Kidney epithelial cell (primary cell): Measurements from ENCODE around the gene KLHL14. TPM values are rescaled to one million over a fixed set of nuclear protein-coding genes. Genes with fewer than 3 reads are reported as not detected.

Experiments
- DNase-seq: peaks from one replicate; pipeline ENCODE4 v3.0.0-alpha.2; 2010; ENCODE audit warnings: low read depth
- H3K27me3 ChIP-seq: 2 replicates; pipeline ENCODE4 v1.6.0; 2011; ENCODE audit warnings: low read length; ENCODE audit not compliant: control insufficient read depth, insufficient read depth
- H3K36me3 ChIP-seq: 2 replicates; pipeline ENCODE4 v1.5.1; 2011; ENCODE audit warnings: low read length; ENCODE audit not compliant: control insufficient read depth, insufficient read depth
- H3K4me3 ChIP-seq: 2 replicates; pipeline ENCODE4 v1.5.1; 2011; ENCODE audit warnings: low read depth, mild to moderate bottlenecking, control low read depth, low read length
- total RNA-seq: library from RNA; depleted of rRNA; stranded (reverse); fragments of >200 nt; gene quantifications from 2 replicates; pipeline ENCODE4 v1.2.3, GENCODE V29; 2015
- TF ChIP-seq, protein P1 (sequence below): IDR thresholded peaks from 2 replicates; pipeline ENCODE4 v1.5.1; 2011; ENCODE audit warnings: mild to moderate bottlenecking, moderate library complexity, low read length, control low read depth, inconsistent platforms; ENCODE audit not compliant: insufficient read depth, poor library complexity, severe bottlenecking

The KLHL14 gene
- total RNA-seq, 1 donor from 2014 or later, result 3.6 TPM

DNA sequence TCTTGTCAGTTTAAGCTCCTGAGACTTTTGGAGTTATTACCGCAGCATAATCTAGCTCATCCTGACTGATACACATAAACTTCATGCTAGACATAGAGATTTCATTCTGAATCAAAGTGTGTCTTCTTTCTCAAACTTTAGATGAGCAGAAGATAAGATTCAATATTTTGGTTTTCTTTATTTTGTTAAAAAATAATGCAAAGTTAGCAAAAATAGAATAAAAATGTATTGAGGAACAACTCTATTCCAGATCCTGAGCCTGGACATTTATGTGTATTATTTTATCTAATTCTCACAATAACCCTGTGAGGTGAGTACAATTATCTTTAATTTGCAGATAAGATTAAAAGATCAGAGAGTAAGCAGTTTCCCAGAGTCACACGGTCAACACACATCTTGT lies 38.4 kb downstream of the KLHL14 start:
- Histone ChIP-seq H3K27me3 (no peaks in the 10 kb centered on the region), H3K36me3 (no peaks in the 10 kb centered on the region), H3K4me3 (no peak overlapping the region)
- no peak for DNase-seq
- TF ChIP-seq, protein P1, sequence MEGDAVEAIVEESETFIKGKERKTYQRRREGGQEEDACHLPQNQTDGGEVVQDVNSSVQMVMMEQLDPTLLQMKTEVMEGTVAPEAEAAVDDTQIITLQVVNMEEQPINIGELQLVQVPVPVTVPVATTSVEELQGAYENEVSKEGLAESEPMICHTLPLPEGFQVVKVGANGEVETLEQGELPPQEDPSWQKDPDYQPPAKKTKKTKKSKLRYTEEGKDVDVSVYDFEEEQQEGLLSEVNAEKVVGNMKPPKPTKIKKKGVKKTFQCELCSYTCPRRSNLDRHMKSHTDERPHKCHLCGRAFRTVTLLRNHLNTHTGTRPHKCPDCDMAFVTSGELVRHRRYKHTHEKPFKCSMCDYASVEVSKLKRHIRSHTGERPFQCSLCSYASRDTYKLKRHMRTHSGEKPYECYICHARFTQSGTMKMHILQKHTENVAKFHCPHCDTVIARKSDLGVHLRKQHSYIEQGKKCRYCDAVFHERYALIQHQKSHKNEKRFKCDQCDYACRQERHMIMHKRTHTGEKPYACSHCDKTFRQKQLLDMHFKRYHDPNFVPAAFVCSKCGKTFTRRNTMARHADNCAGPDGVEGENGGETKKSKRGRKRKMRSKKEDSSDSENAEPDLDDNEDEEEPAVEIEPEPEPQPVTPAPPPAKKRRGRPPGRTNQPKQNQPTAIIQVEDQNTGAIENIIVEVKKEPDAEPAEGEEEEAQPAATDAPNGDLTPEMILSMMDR, result no peak

DNA sequence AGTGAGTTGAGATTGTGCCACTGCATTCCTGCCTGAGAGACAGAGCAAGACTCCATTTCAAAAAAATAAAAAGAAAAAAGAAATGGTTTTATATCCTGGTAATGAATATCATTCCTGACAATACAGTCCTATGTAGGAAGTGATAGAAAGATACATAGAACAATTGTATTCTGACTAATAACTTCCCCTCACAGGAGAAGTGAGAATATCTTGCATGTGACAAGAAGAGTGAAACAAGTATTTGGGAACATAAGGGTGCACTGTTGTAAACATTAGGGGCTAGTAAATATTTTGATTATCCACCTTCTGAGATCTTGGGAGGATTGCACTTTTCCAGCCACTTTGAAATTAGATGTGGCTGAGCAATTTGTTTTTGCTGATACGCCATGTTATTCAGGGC lies 40.7 kb downstream of the KLHL14 start:
- DNase-seq, result no peak
- TF ChIP-seq, protein P1, result no peak
- H3K36me3 ChIP-seq, result no peaks in the 10 kb centered on the region
- H3K27me3 ChIP-seq, result no peaks in the 10 kb centered on the region
- H3K4me3 ChIP-seq, result no peak overlapping the region

DNA sequence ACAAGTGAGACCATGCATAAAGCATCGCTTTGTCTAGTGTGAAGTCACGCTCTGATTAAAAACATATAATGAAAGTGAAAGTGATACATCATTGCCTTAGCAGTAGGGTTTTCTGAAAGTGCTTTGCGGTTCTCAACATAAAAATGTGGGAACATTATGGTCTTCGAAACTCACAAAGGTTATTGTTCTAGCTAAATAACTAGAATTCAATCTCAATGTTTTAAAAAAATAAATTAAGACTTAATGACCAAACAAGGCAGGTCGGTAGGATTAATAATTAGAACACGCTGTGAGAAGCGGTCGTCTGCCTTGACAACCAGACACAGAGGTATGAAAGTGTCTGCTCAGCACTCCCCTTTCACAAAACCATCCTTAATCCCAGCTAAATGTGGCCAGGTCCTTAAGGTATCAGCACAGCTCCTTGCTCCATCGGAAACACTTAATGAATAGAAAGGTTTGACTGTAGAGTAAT lies 42.2 kb downstream of the KLHL14 start:
- TF ChIP-seq, protein P1, result no peak
- no peak for DNase-seq
- Histone ChIP-seq H3K36me3 (no peaks in the 10 kb centered on the region), H3K27me3 (no peaks in the 10 kb centered on the region), H3K4me3 (peak overlapping the region; percentile 47)

DNA sequence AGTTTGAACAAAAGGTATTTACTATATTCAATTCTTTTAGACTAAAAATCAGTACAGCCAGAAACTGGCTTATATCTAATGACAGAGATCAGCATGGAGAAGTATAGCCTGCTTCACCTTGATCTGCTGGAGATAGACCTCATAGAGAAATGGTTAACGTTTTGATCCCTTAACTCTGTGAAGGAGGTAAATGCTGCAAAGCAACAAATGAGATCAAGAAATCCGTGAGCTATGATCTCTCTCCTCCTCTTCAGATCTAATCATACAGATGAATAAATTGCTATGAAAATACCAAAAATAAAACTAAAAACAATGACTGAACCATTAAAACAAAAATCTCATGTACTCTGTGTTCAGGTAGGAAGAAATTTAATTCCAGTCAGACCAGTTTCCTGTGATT lies 42.8 kb downstream of the KLHL14 start:
- Histone ChIP-seq H3K4me3 (peak overlapping the region; percentile 47), H3K36me3 (no peaks in the 10 kb centered on the region), H3K27me3 (no peaks in the 10 kb centered on the region)
- DNase-seq, result no peak
- TF ChIP-seq, protein P1, result no peak

DNA sequence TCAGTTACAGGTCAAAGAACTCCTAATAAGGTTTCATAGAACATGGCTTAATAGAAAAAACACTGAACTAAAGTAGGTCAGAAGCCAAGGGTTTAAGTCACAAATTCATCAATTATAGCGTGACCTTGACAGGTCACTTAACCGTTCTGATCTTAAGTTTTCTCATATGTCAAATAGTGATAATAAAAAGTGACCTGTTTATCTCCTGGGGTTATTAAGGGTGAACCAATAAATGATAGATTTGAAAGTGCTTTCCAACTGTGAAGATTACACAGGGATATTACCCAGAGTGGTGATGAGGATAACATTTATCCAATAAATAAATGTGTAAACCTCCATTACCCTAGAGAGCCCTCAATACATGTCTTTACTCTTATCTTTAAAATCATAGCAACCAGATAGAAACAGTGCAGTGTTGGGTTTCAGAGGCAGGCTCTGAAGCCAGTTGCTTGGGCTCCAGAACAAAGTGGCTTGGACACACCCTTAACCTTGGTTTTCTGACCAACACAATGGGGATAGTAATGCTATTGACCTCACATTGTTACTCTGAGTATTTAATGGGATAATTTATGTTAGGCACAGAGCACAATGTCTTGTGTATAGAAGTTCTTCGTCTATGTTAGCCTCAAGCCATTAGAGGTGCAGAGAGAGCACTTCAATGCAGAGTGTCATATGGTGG lies 48.6 kb downstream of the KLHL14 start:
- TF ChIP-seq, protein P1, result no peak
- H3K27me3 ChIP-seq, result no peaks in the 10 kb centered on the region
- H3K4me3 ChIP-seq, result no peak overlapping the region
- no peaks in the 10 kb centered on the region for H3K36me3 ChIP-seq
- DNase-seq, result no peak

DNA sequence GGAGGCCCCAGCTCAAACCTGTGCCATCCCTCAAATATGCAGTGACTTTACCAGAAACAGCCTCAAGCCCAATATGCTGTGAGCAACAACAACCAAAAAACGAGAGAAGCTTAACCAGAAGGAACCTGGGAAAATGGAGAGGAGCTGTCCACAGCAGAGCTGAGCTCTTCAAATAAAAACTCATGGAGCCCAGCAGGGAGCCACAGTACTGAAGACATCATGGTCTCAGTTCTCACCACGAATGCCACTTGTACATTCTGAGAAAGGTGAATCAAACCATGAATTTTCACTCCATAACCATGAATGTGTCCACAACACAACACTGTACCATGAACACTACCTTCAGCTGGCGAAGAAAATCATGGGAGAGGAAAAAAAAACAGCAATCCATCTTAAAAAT lies 50.5 kb downstream of the KLHL14 start:
- TF ChIP-seq, protein P1, result no peak
- no peak overlapping the region for H3K4me3 ChIP-seq
- no peak for DNase-seq
- no peaks in the 10 kb centered on the region for H3K36me3 ChIP-seq
- H3K27me3 ChIP-seq, result no peaks in the 10 kb centered on the region
